HK-2 (cell line): Measurements from ENCODE around the gene ILDR1.

Experiments
- DNase-seq: peaks from one replicate; pipeline ENCODE4 v3.0.0-alpha.2; 2018; ENCODE audit not compliant: unreplicated experiment

The ILDR1 gene

DNA sequence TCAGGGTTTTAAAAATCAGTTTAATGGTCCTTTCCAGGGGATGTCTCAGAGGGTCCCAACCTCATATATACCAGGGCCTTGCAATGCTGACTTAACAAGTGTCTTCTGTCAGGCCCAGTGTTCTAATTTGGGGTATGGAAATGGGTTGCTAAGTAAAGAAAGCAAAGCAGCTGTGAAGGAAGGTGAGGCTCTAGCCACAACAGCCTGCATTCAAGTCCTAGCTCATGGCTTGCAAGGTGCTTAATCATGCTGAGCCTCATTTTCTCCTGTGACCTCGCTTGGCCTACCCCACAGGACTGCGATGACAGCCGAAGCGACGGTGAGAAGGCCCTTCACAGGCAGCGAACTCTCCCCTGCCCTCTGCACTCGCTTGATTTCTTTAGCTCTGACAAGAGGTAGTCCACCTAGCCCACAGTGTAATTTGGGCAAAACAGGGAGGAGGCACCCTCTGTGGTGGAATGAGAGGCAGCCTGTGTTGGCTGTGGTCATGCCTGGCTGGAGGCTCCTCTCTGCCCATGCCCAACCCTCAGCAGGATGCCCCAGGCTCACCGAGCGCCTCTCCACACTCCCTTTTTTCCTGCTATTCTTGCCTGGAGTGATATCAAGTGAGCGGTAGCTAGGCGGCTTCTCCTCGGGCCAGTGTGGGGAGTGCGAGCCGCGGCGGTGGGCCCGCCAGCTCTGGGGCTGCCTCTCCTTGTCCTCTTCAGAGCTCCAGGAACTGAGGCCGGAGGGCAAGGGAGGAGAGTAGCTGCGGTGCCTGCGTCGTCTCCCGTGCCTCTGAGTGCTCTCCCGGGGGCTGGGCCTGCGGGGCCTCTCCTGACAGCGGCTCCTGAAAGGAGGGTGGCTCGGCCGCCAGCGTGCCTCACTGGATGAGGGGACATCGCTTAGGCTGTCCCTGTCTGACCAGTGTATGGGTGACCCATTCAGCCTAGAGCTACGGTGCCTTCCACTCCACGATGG lies 29.2 kb downstream of the ILDR1 start:
- DNase-seq = no peak

DNA sequence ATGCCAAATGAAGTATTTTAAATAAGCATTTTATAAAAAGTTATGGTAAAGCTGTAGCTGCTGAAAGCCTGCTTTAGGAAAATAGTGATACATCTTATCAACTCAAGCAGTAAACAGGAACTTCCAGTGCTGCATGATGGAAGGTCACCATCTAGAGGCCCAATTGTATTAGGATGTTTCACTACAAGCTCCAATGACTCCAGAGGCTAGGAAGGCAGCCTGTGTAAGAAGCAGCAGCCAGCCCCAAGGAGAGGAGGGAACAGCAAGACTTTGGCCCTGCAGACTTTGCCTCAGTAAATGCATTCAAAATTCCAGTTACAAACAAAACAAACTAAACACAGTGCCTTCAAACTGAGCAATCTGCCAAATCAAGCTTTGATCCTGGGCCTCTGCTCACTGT lies 32.1 kb downstream of the ILDR1 start:
- DNase-seq = no peak

DNA sequence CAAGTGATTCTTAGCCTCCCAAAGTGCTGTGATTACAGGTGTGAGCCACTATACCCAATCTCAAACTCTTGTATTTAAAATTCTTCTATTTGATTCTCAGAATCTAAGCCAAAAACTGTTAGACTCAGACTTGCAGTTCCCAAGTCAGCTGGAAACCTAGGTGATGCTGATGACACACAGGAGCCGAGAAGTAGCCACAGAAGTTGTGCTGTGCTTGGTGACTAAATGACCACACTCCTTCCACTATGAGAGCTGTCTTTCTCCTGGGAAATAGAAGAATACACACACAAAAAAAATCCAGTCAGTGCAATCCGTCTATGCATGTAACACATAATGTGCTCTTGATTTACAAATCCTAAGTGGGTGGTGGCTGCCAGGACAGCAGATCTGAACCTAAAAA lies 33.9 kb downstream of the ILDR1 start:
- no peak for DNase-seq

DNA sequence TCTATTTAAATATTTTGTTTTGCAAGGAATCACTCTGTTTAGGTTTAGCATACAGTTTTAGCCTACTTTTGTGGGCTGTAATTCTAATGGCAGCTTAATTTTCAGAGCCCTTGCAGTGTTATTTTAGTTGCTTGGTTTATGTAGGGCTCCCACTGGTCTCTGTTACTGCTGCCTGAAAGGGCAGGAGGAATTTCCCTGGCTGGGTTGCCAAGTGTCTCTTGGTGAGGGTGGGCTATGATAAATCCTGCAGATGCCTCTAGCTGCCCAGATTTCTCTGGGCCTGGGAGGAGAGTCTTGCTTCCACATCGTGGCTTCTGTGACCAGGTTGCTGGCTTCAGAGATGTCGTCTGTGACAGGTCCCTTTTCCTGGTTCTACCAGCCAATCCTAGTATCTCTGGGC lies 36.2 kb downstream of the ILDR1 start:
- no peak for DNase-seq

DNA sequence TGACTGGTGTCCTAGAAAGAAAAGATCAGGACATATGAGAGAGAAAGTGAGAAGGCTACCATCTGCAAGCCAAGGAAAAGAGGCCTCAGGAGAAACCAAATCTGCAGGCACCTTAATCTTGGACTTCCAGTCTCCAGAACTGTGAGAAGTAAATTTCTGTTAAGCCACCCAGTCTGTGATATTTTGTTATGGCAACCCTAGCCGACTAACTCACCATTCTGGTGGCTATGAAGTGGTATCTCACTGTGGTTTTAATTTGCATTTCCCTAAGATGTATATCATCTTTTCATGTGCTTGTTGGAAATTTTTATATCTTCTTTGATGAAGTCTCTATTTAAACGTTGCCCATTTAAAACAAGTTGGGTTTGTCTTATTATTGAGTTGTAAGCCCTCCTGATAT lies 40.6 kb downstream of the ILDR1 start:
- DNase-seq = no peak

- no peak for DNase-seq
These were observed 41.6 kb downstream of the ILDR1 start for GRCh38 chr3:121980450-121980796.

DNA sequence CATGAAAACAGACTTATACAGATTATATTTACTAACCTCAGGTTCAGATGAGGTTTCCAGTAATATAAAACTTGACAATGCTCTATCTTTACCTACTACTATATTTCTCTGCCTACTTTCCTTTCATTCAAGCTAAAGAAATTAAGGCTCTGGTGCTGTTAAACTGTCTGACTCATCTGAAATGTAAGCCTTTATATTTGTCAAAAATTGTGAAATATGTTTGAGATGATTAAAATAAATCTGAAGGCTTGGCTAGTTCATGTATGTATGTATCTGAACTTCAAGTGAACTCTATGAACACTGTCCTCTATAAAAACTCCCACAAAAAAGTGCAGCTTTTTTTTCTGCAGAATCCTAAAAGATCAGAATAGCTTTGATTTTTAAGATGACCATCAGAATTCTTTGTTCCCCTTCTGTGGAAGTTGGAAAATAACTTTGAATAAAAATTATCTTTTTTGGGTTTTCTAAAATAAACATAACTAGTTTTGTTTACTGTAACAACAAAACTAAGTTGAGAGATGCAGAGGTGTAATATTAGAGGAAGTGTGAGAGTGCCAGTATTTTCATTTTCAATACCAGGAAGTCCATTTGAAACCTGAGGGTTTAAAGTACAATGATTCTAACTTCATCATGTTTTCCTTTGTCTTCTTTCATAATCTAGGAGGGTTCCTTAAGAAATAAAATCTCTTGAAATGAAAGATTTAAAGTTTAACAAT lies 42.2 kb downstream of the ILDR1 start:
- DNase-seq = no peak

DNA sequence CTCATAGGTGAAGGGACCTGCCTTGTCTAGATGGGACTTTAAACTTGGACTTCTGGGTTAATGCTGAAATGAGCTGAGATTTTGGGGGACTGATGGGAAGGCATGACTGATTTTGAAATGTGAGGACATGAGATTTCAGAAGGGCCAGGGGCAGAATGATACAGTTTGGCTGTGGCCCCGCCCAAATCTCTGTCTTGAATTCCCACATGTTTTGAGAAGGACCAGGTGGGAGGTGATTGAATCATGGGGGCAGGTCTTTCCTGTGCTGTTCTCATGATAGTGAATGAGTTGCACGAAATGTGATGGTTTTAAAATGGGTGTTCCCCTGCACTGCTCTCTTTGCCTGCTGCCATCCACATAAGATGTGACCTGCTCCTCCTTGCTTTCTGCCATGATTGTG lies 42.8 kb downstream of the ILDR1 start:
- no peak for DNase-seq

DNA sequence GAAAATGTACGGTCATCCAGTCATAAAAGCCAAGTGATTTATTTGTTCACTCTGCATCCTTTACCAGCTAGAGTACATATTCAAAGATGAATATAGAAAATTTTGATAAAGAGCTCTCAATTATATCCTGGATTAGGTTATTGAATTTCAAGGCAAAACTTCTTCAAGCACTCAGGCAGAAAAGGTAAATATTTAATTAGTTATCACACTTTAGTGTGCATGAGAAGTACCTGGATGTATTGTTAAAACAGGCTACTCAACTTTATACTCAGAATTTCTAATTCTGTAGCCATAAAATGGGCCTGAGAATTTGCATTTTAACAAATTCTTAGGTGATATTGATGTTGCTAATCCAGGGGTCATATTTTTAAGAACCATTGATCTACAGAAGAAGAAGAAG lies 45.3 kb downstream of the ILDR1 start:
- no peak for DNase-seq

GRCh38 chr3:121975702-121976302 lies 46.2 kb downstream of the ILDR1 start:
- DNase-seq = no peak

DNA sequence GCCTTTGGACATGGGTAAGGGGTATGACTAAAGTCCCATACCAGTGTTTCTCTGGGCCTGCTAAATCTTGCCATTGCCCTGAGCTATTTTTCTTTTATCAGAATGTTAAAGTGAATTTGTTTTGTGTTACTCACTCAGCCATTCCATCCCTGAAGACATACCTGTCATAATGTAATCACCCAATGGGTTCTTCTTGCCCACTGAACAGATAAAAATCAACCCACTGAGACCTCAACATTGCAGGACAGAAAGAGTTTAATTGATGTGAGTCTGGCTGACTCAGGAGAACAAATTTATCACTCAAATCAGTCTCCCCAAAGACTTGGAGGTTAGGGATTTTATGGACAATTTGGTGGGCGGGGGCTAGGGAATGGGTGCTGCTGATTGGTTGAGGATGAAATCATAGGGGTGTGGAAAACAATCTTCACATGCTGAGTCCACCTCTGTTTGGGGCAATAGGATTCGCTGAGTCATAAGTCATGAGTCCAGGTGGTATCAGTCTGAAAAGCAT lies 47.4 kb downstream of the ILDR1 start:
- no peak for DNase-seq

- no peak for DNase-seq
These were observed 52.0 kb downstream of the ILDR1 start for GRCh38 chr3:121970047-121970446.

DNA sequence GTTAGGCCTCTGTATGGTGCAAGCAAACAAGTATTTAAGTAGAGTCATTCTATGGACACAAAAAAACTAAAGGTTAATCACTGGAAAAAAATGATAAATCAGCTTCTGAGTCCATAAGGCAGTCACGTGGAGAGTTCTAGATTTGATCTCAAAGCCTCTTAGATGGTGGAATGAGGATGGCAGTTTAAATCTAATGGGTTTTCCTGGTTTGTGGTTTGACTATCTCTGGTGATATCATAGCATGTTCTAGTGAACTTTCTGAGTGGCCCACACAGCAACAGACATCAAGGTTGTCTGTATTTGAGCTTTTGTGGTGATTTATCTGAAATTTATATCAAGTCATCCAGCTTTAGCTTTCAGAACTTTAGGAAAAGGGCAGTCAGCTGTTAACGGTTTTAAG lies 52.4 kb downstream of the ILDR1 start:
- no peak for DNase-seq

- DNase-seq = no peak
These were observed 58.4 kb downstream of the ILDR1 start for GRCh38 chr3:121963608-121964007.

DNA sequence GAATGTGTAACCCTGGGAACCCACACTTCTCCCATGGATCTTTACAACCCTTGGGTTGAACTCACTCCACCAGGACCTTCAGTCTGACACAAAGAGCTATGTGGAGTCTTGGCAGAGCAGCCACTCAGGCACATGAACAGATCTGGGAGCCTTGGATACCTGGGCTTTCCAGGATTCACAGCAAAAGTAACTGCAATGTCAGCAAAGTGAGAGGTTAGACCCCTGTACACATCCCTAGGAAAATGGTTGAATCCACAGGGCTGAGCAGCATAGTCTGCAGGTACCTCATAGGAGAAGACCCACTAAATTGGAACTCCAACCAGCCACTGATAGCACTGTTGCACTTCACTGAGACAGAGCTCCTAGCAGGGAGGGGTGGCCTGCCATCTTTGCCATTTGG lies 59.6 kb downstream of the ILDR1 start:
- no peak for DNase-seq

DNA sequence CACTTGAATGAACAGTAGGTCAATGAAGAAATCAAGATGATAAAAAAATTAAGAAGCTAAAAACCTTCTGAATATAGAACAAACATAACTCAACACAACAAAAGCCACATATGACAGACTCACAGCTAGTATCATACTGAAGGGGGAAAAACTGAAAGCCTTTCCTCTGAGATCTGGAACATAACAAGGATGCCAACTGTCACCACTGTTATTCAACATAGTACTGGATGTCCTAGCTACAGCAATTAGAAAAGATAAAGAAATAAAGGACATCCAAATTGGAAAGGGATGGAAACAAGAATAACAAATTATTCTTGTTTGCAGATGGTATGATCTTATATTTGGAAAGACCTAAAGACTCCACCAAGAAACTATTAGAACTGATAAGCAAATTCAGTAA lies 60.8 kb downstream of the ILDR1 start:
- DNase-seq = no peak

GRCh38 chr3:121958801-121959200 lies 63.2 kb downstream of the ILDR1 start:
- DNase-seq = no peak

DNA sequence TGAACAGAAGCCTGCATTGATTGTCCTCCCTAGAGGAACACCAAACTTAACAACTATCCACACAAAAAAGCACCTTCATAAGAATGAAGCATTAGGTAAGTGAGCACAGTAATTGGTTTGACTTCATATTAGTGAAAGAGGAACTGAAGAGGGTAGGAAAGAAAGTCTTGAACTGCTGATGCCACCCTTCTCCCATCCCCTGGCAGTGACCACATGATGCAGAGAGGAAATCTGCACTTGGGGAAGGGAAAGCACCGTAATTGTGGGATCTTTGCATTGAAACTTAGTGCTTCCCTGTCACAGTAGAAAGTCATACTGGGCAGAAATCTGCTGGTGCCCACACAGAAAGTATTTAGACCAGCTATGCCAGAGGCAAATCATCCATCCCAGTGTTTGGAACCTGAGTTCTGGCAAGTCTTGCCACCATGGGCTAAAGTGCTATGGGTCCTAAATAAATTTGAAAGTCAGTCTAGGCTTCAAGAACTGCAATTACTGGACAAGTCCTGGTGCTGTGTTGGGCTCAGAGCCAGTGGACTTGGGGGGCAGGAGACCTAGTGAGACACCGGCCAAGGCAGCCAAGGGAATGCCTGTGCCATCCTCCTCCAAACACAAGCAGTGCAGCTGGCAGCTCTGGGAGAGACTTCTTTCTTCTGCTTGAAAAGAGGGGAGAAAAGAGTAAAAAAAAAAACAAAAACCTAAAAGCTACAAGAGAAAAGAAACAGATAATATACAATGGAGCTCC lies 64.2 kb downstream of the ILDR1 start:
- DNase-seq = no peak

DNA sequence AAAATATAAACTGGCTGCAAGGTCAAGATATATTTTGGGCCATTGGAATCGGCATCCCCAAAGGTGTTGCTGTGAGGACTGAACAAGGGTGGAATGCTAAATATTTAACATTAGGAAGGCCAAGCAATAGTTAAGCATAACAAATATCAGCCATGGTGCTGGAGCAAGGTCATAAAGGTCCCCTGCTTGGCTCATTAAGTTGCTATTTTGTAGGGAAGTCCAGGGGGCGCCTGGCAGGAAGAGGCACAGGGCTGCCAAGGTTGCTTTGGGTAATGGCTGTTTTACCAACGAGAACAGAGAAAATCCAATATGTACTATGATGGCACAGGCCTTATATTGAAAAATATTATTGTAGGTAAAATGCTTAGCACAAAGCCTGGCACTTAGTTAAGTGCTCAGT lies 65.7 kb downstream of the ILDR1 start:
- DNase-seq = no peak

GRCh38 chr3:121951291-121951919 lies 70.6 kb downstream of the ILDR1 start:
- no peak for DNase-seq

- no peak for DNase-seq
These were observed 73.4 kb downstream of the ILDR1 start for GRCh38 chr3:121948641-121949040.
